SK-N-SH (cell line): ENCODE measurements around the gene AXL.

ENCODE experiments used
- EZH2phosphoT487 ChIP-seq: fragments of 200-600 bp; sonication (generic); IDR thresholded peaks from 2 replicates; pipeline ENCODE4 v1.6.1; 2017; ENCODE audit warnings: low read depth, mixed run types, mild to moderate bottlenecking, antibody characterized with exemption, moderate library complexity, borderline replicate concordance
- TF ChIP-seq, protein P1 (sequence below): fragments of 200-600 bp; sonication (generic); IDR thresholded peaks from 2 replicates; pipeline ENCODE4 v1.6.1; 2017; ENCODE audit warnings: antibody characterized with exemption, mild to moderate bottlenecking, moderate library complexity
- TF ChIP-seq, protein P2 (sequence below): fragments of 150-350 bp; IDR thresholded peaks from 2 replicates; pipeline ENCODE4 v1.6.1; 2017; ENCODE audit warnings: antibody characterized with exemption, low read length, low read depth, borderline replicate concordance

DNA sequence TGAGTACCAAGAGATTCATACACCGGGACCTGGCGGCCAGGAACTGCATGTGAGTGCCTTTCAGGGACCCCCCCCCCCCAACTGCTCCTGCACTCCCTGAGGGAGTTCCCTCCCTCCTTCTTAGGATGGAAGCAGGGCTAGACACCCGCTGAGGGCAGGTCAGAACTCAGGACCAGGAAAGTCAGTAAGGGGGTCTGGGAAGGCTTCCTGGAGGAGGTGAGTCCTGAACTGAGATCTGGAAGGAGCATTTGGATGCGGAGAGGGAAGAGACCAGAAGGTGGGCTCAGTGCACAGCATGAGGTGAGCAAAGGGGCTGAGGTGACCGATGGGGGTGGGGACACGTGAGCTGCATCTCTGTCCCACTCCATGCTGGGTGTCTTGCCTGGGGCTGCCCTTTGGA lies 34.6 kb downstream of the AXL start:
- TF ChIP-seq EZH2phosphoT487 = no peak
- TF ChIP-seq, protein P1, sequence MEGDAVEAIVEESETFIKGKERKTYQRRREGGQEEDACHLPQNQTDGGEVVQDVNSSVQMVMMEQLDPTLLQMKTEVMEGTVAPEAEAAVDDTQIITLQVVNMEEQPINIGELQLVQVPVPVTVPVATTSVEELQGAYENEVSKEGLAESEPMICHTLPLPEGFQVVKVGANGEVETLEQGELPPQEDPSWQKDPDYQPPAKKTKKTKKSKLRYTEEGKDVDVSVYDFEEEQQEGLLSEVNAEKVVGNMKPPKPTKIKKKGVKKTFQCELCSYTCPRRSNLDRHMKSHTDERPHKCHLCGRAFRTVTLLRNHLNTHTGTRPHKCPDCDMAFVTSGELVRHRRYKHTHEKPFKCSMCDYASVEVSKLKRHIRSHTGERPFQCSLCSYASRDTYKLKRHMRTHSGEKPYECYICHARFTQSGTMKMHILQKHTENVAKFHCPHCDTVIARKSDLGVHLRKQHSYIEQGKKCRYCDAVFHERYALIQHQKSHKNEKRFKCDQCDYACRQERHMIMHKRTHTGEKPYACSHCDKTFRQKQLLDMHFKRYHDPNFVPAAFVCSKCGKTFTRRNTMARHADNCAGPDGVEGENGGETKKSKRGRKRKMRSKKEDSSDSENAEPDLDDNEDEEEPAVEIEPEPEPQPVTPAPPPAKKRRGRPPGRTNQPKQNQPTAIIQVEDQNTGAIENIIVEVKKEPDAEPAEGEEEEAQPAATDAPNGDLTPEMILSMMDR = no peak
- TF ChIP-seq, protein P2, sequence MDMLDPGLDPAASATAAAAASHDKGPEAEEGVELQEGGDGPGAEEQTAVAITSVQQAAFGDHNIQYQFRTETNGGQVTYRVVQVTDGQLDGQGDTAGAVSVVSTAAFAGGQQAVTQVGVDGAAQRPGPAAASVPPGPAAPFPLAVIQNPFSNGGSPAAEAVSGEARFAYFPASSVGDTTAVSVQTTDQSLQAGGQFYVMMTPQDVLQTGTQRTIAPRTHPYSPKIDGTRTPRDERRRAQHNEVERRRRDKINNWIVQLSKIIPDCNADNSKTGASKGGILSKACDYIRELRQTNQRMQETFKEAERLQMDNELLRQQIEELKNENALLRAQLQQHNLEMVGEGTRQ = no peak
